Measurements from ENCODE around the gene PPP2R5C. TPM values are rescaled to one million over a fixed set of nuclear protein-coding genes. Genes with fewer than 3 reads are reported as not detected.

Gene PPP2R5C
- total and polyA plus RNA-seq, 2 donors (not counting 3 experiments of a cell fraction or from before 2014, with no cell fraction given) = 42.6 to 83.6 TPM

DNA sequence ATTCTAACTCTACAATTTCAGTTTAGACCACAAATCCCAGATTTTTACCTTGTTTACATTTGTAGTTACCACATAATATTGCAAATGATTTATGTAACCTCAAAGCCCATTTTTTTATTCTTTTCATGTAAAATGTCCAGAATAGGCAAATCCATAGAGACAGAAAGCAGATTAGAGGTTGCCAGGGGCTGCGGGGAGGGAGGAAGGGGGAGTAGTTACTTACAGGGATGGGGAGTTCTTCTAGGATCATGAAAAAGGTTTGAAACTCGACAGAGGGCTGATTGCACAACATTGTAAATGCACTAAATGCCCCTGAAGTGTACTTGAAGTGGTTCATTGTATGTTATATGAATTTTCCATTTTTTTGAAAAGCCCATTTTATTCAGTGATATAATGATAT lies 66.5 kb downstream of the PPP2R5C start:
- Histone ChIP-seq H4K20me1 (replicated peaks; ENCODE audit: control insufficient read depth, extremely low read depth, insufficient read depth, low read length) (no peaks in the 10 kb centered on the region), H3K4me2 (ENCODE audit: insufficient read depth, low read length) (no peak overlapping the region), H2AFZ (ENCODE audit: low read depth, low read length) (no peak overlapping the region), H3K9me3 (replicated peaks; ENCODE audit: control insufficient read depth, insufficient read depth, low read length) (no peaks in the 10 kb centered on the region), H3K9ac (replicated peaks; ENCODE audit: extremely low read depth, insufficient read depth, low read length) (no peak overlapping the region), H3K27ac (ENCODE audit: insufficient read depth, low read depth, low read length) (no peak overlapping the region), H3K36me3 (ENCODE audit: control insufficient read depth in 2 of 2, extremely low read depth in 1 of 2, insufficient read depth in 2 of 2, low read length in 2 of 2) (no peaks in the 10 kb centered on the region), H3K9me1 (replicated peaks; ENCODE audit: control insufficient read depth, extremely low read depth, insufficient read depth, low read length) (no peaks in the 10 kb centered on the region), H3K27me3 (ENCODE audit: control insufficient read depth in 2 of 2, insufficient read depth in 2 of 2, low read length in 2 of 2) (no peaks in the 10 kb centered on the region), H3K4me3 (replicated peaks in 1 of 3; ENCODE audit: insufficient read depth in 1 of 3, low read depth in 1 of 3, low read length in 3 of 3) (no peak overlapping the region), H3K79me2 (ENCODE audit: control insufficient read depth, insufficient read depth, low read length) (peaks cover 59% of the 10 kb centered on the region), H3K4me1 (ENCODE audit: control insufficient read depth, extremely low read depth, insufficient read depth, low read length) (no peaks in the 10 kb centered on the region)
- no peak for TF ChIP-seq POLR2A (IDR thresholded peaks at IDR 0.05; ENCODE audit: low read depth, low read length)
- no peak for TF ChIP-seq GATA2 (IDR thresholded peaks at IDR 0.05; ENCODE audit: insufficient read depth, insufficient read length, low read depth, low read length)
- TF ChIP-seq POLR2AphosphoS5 (IDR thresholded peaks at IDR 0.05; ENCODE audit: insufficient read depth, low read depth, low read length) = no peak
- TF ChIP-seq, protein P1, sequence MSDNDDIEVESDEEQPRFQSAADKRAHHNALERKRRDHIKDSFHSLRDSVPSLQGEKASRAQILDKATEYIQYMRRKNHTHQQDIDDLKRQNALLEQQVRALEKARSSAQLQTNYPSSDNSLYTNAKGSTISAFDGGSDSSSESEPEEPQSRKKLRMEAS (IDR thresholded peaks at IDR 0.05; ENCODE audit: insufficient read depth, insufficient read length) = no peak
- no peak for TF ChIP-seq EZH2 (IDR thresholded peaks at IDR 0.05; ENCODE audit: borderline replicate concordance, low read depth, low read length, severe bottlenecking)
- TF ChIP-seq MYC (IDR thresholded peaks at IDR 0.05; ENCODE audit: low read depth, low read length) = no peak
- no peak for TF ChIP-seq FOS (IDR thresholded peaks at IDR 0.05; ENCODE audit: borderline replicate concordance, insufficient read depth, low read length)
- TF ChIP-seq, protein P2, sequence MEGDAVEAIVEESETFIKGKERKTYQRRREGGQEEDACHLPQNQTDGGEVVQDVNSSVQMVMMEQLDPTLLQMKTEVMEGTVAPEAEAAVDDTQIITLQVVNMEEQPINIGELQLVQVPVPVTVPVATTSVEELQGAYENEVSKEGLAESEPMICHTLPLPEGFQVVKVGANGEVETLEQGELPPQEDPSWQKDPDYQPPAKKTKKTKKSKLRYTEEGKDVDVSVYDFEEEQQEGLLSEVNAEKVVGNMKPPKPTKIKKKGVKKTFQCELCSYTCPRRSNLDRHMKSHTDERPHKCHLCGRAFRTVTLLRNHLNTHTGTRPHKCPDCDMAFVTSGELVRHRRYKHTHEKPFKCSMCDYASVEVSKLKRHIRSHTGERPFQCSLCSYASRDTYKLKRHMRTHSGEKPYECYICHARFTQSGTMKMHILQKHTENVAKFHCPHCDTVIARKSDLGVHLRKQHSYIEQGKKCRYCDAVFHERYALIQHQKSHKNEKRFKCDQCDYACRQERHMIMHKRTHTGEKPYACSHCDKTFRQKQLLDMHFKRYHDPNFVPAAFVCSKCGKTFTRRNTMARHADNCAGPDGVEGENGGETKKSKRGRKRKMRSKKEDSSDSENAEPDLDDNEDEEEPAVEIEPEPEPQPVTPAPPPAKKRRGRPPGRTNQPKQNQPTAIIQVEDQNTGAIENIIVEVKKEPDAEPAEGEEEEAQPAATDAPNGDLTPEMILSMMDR (IDR thresholded peaks at IDR 0.05; ENCODE audit: extremely low read depth in 1 of 2, insufficient read depth in 1 of 2, low read depth in 1 of 2, low read length in 2 of 2) = no peak
- no peak for TF ChIP-seq JUN (IDR thresholded peaks at IDR 0.05; ENCODE audit: borderline replicate concordance, insufficient read depth, insufficient read length, low read depth)
- ChIA-PET POLR2A (no interaction called here), CTCF (no interaction called here)
- no TSS peak for BruUV-seq (replicated peaks)
- no peak for FAIRE-seq
- intact Hi-C loops (cut with micrococcal nuclease) (no loop called here), dilution Hi-C loops (cut with MboI; ENCODE audit: extremely low pct_ligation_motif_present, low sequenced_read_pairs) (no loop called here)
- DNase-seq (ENCODE audit: low read depth, low spot score) = no peak
